HG03521 (cell line): ENCODE results near the gene SLC16A13.
"Not testable (repeated sequence)": the region's sequence is repeated elsewhere in the genome, so short reads cannot be mapped to it uniquely, and the experiment has no call there.

Experiments
- ATAC-seq: cut with Tn5 transposase; IDR thresholded peaks from one replicate; pipeline ENCODE4 v1.9.1; 2021; ENCODE audit warnings: mild to moderate bottlenecking, moderate library complexity; ENCODE audit not compliant: unreplicated experiment

SLC16A13 gene, protein sequence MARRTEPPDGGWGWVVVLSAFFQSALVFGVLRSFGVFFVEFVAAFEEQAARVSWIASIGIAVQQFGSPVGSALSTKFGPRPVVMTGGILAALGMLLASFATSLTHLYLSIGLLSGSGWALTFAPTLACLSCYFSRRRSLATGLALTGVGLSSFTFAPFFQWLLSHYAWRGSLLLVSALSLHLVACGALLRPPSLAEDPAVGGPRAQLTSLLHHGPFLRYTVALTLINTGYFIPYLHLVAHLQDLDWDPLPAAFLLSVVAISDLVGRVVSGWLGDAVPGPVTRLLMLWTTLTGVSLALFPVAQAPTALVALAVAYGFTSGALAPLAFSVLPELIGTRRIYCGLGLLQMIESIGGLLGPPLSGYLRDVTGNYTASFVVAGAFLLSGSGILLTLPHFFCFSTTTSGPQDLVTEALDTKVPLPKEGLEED

DNA sequence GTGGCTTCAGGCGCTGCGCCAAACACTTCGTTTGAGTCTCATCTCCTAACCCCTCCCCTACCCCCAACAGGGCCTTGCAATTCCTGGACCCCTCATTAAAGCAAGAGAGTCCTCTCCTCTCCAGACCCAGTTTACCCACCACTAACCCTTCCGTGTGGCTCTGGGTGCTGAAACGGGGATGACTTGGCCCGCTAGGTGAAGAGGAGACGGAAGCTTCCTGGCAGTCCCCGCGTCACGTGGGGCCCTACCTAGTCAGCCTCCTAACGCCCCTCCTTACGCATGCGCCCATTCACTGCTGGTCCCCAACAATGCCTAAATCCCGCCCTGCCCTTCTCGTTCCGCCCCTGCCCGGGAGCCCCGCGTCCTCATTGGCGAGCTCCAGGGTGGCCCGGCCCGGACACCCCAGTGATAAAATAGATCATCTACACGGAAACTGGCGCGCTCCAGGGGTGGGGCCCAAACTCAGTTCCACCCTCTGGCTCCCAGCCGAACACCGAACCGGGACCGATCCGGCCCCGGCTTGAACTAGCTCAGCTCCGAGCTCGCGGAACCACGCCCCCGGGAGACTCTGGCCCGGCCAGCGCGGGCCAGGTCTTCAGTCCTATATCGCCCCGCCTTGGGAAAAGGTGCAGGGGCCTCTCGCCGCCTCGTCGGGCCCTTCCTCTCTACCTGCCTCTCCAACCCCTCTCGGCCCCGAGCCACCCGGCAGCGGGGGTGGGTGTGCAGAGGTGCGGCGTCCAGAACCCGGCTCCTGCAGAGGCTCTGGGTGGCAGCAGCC is at the start of gene SLC16A13:
Gene SLC16A13, plus strand, starts transcription at position 425 of the 778 bp plus-strand sequence. CDS start 368 bp downstream, outside the sequence.
- ATAC-seq: peak; percentile 91

DNA sequence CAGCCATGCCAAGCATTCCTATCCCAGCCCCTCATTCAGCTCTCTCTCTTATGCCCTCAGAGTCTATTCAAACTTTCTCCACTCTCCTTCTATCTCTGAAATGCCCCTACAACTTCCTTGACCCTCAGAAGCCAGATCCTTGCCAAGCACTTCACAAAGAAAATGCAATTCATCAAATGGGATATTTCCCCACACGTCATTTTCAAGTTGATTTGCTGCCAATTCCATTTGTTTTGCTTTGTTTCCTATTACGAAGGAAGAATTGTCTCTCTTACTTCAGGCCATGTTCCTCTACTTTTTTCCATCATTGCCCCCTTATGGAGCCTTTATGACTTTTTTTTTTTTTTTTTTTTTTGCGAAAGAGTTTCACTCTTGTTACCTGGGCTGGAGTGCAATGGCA is 49.1 kb upstream of the SLC16A13 start:
- no peak for ATAC-seq

DNA sequence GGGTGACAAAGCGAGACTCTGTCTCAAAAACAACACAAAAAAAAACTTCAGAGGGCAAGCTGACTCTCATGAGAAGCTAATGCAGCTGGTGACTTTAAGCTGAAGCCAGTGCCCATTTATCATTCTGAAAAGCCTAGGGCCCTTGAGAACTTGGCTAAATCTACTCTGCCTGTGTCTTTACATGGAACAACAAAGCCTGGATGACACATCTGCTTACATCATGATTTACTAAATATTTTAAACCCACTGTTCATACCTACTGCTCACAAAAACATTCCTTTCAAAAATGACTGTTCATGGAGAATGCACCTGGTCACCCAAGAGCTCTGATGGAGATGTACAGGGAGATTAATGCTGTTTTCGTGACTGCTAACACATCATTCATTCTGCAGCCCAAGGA is 46.0 kb upstream of the SLC16A13 start:
- ATAC-seq: no peak

DNA sequence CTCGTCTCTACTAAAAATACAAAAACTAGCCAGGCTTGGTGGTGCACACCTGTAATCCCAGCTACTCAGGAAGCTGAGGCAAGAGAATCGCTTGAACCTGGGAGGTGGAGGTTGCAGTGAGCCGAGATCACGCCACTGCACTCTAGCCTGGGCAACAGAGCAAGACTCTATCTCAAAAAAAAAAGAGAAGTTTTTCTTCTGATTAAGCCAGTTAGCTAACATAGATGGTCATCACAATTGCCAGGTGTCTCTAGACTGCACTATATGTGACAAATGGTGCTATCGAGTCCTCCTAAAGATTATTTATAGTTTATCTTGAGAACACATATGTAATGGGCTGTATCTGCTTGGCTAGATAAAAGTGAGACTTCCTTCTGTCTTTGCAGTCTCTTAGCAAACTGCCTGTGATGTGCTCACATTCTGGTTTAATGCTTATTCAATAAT is 42.2 kb upstream of the SLC16A13 start:
- ATAC-seq: not testable (repeated sequence)

DNA sequence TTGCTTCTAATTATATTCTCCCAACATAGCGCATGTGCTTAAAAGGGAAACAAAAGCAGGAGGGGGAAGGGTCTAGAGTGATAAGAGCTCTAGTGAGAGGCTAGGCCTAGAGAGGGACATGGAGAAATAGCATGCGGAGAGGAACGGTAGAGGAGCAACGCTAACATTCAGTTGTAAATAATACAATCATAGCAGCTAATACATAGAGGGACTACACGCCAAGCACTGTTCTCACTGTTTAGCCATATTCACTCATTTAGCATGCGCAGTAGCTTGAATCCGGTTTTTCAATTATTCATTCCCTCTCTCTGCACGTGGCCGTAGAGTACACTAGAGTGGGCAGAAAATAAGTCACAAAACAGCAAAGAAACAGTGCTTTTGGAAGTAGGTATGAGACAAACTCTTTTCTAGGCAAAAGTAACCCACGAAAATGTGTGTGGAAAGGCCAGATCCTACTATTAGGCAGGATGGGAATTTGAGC is 41.7 kb upstream of the SLC16A13 start:
- no peak for ATAC-seq

DNA sequence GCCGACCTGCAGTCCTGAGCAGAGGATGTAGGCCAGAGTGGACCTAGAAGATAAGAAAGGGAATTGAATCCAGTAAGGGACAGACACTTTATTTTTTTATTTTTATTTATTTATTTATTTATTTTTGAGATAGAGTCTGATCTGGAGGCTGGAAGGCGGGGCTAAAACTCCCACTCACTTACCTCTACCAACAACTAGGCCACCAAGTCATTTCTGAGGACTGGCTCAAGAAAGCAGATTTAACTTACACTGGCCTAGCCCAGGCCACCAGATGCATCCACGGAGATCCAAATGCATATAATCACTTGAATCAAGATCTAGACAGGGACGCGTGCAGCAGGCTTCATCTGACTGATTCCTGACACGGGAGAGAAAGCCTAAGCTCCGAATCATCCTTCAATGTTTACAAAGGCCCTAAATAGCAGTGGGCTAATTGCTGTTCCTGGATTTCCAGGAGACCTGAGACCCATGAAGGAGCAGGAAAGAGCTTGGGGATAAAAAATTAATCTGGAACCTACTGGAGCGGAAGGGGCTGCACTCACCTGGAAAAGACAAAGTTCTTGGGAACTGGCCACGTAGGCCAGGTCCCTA is 41.1 kb upstream of the SLC16A13 start:
- no peak for ATAC-seq

DNA sequence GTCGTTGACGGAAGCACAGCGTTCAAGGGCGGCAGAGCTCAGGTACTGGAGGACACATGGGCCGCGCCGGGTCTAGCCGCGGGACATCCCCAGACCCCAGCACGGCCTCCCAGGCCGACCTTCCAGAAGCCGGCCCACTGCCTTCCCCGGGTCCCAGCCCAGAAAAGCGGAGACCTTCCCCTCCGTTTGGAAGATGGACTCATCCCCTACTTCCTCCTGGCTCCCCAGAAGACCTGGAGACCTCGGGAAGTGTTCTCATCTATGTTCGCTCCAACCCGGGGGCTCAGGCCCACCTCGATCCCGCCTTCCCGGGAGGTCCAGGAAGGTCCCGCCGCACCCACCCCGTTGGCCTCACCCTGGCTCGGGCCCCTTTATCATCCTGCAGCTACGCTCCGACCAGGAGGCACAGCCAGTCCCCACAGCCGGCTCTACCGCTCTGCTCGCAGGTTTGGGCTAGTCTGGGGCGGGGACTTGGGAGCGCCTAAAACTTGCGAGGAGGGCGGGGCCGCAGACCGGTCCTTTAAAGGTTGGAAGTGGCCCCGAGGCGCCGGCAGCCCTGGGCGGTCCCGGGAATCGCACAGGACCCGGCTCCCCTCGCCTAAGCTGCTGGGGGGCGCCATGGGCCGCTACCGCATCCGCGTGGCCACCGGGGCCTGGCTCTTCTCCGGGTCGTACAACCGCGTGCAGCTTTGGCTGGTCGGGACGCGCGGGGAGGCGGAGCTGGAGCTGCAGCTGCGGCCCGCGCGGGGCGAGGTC is 40.1 kb upstream of the SLC16A13 start, which contains the start of gene ALOX12:
Gene ALOX12, plus strand, starts transcription at position 550 of the 756 bp plus-strand sequence. Its CDS starts 69 bp downstream, at position 619.
- no peak for ATAC-seq

DNA sequence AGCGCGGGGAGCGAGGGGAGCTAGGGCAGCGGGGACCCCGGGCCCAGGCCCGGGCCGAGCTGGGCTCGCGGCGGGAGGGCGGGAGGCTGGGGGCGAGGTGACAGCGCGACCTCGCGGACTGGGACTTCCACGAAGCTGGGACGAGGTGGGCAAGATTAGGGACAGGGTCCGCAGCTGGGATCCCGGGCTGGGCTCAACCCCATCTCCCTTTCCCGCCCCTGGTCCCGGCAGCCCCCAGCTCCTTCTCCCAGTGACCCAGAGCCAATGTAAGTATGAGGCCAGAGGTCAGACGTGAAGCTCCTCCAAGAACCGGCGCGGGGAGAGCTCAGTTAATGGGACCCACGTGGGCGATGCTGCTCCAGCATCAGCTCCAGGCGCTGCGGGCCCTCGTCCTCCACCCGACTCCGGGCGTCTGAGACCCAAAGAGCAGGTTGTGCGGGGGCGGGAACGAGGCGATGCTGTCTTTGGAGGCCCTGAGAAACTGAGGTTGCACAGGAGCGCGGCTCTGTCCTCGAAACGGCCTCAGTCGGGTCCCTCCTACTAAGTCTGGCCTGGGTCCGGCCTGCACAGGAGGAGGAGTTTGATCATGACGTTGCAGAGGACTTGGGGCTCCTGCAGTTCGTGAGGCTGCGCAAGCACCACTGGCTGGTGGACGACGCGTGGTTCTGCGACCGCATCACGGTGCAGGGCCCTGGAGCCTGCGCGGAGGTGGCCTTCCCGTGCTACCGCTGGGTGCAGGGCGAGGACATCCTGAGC is 39.4 kb upstream of the SLC16A13 start:
- no peak for ATAC-seq

DNA sequence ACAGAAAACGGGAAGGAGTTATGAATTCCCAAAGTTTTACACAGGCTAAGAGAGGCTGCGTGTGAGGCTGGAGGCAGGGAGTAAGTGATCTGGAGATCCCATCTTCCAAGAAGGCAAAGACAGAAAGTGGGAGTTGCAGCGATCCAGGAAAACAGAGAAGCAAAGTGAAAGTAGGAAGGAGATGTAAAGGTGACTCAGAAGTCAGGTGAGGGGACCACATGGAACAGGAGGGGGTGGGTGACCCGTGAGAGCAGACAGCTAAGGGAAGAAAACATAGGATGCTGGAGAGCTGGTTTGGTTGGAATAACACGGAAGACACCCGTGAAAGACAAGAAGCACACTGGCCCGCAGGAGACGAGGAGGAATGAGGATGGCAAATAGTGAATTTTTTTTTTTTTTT is 38.6 kb upstream of the SLC16A13 start:
- no peak for ATAC-seq

DNA sequence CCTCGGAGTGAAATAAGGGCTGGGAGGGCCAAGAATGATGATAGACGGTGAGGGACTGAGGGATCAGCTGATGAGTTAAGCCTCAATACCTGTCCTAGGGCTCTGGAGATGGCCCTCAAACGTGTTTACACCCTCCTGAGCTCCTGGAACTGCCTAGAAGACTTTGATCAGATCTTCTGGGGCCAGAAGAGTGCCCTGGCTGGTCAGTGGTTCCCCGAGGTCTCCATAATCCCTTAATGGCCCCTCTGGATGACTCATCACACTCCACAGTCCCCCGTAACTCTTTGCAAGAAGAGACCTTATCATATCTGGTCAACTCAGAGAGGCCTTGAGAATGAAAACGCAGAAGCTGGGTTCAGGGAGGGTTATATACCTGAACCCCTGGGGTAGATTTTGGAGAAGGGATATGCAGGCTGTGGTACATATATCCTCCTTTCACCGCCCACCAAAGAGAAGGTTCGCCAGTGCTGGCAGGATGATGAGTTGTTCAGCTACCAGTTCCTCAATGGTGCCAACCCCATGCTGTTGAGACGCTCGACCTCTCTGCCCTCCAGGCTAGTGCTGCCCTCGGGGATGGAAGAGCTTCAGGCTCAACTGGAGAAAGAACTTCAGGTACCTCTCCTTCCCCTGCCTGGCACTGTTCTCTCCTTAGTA is 36.8 kb upstream of the SLC16A13 start:
- ATAC-seq: no peak

DNA sequence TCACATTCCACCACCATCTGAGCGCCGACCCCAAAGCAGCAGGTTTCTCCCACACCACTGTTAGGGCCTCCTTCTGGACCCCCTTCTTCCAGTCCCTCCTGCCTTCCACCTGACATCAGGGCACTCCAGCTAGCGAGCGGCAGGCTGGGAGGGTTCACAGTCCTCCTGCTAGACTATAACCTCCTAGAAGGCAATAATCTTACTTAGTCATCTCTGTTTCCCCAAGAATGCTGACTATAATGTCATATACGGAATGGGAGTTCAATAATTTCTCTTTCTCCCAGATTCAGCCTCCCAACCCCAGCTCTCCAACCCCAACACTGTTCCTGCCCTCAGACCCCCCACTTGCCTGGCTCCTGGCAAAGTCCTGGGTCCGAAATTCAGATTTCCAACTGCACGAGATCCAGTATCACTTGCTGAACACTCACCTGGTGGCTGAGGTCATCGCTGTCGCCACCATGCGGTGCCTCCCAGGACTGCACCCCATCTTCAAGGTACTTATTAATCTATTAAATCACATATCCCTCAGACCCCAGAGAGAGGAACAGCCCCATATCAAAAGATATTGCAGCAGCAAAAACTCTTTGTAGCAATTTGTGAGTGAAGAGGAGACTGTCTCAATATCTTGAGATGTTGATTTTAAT is 34.4 kb upstream of the SLC16A13 start:
- ATAC-seq: no peak

DNA sequence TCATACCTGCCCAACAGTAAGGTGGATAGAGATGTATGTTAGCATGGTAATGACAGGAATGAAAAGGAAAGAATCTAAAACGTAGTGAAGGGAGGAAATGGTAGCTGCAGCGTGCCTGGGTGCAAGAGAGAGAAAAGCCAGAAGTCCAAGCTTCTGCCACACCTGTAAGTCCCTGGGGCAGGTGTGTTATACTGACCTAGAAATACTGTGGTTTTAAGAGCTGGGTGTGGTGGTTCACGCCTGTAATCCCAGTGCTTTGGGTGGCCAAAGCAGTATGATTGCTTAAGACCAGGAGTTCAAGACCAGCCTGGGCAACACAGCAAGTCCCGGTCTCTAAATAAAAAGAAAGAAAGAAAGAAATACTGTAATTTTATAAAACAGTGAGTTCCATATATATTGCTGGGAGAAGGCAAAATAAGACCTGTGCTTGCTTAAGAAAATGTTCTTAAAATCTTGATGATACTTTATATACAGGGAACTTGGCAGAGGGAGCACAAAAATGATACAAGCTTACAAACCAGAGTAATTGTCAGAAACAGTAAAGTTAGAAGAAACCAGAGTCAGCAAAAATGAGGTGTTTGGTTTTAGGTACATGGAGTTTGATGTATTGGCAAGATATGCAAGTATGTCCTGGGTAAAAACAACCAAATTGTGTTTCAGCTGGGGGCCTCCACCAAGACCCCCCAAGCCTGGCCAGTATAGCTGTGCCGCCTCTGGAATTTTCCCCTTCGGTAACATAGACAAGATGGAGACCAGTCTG is 33.3 kb upstream of the SLC16A13 start:
- ATAC-seq: no peak

DNA sequence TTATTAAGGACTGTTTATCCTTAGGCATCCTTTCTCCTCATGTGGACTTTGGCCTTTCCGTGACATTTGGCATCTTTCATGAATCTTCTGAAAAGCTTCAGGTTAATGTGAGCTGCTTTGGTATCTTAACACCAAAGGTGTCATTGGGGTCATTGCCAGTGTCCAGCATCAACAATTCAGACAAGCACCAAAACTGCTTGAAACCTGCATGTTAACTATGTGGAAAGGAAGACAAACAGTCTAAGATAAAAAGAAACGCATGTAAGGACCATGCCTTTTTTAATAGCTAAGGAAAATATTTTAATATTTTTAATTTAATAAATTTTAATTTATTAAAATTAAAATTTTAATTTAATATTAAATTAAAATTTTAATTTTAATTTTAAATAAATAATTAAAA is 32.1 kb upstream of the SLC16A13 start:
- no peak for ATAC-seq

DNA sequence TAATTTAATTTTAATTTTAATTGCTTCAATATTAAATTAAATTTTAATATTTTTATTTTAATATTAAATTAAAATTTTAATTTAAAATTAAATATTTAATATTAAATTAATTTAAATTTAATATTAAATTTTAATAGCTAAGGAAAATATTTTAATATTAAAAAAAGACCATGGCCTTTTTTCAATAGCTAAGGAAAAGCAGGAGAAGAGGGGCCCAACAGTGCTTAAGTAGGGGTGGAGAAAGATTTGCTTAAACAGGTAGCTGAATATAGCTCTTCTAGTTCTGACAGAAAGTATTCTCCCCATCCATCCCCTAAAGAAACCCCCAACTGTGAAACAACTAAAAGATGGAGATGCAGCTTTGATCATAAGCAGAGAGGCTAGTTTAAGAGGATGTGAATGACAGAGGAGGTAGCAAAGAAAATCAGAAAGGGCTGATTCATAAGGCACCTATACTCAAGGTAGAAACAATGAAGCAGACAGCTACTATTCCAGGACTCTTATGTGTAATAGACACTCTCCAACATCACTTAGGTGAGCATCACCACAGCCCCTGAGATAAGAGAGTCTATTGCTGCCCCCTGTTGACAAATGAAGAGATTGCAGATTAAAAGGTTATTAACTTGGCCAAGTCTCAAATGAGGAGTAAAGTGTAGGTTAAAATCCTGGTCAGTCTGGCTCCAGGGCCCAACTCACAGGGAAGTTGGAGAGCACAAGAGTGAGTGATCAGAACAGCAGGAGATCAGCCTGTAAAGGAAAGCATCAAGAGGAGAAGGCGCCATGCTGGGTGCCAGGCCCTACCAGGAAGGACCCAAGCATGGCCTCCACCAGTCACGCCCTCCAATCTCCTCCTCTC is 31.2 kb upstream of the SLC16A13 start:
- ATAC-seq: no peak

DNA sequence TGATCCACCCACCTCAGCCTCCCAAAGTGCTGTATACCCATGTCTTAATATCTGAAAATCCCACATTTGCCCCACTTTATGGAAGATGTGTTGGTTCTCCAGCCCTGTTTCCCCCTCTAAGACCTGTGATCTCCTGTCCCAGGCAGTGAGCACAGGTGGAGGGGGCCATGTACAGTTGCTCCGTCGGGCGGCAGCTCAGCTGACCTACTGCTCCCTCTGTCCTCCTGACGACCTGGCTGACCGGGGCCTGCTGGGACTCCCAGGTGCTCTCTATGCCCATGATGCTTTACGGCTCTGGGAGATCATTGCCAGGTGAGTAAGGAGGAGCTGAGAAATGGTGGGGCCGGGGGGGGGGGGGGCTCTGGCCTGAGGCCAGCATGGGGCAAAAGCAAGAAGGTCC is 30.1 kb upstream of the SLC16A13 start:
- ATAC-seq: no peak

DNA sequence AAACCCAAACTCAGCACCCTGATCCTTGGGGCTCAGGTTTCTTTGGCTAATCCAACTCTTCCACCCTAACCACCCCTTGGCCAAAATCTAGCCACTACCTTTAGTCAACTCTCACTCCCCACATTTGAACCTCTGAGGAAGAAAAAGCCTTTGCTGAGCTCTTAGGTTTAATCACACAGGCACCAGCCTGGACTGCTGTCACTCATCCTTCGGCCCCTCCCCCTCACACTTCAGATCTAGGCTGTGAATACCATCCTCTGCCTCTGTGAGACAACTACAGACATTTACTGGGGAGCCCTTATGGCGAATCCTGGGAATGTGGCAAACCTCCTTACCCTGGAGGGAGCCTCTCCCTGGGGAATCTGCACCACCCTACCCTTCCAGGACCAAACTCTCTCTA is 28.7 kb upstream of the SLC16A13 start:
- no peak for ATAC-seq

DNA sequence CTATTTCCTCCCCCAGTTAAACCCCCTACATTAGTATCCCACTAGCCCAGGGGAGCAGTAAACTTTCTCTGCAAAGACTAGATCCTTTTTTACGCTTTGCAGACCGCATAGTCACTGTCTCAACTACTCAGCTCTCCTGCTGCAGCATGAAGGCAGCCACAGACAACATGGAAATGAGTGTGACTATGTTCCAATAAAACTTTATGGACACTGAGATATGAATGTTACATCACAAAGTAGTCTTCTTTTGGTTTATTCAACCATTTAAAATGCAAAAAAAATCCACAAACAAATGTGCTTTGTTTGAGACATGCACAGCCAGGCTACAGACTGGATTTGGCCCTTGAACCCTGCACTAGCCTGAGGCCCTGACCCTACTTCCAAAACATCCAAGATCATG is 25.3 kb upstream of the SLC16A13 start:
- ATAC-seq: no peak
